Mesenchymal stem cell (in vitro differentiated cells and primary cell): Measurements from ENCODE around the gene RAD51B.
A peak's percentile ranks its signal among the peaks of the same experiment; 100 is the strongest.

Experiments used
- DNase-seq: peaks from one replicate; pipeline ENCODE4 v3.0.0-alpha.2; 2013
- H2AFZ ChIP-seq: one replicate; pipeline ENCODE4 v1.6.1; 2013; ENCODE audit warnings: low read depth, mild to moderate bottlenecking, control low read depth, inconsistent platforms, low read length, moderate library complexity
- H2AK5ac ChIP-seq: 2 replicates; pipeline ENCODE4 v1.6.1; 2013; ENCODE audit warnings: low read length, moderate library complexity, mild to moderate bottlenecking, inconsistent platforms; ENCODE audit not compliant: severe bottlenecking
- H2BK120ac ChIP-seq: one replicate; pipeline ENCODE4 v1.6.1; 2013; ENCODE audit warnings: low read depth, mild to moderate bottlenecking, inconsistent platforms, low read length, moderate library complexity
- H2BK12ac ChIP-seq, 2 experiments: one replicate each; pipeline ENCODE4 v1.6.1; 2013; ENCODE audit warnings: inconsistent platforms in 2 of 2, low read length in 2 of 2, mild to moderate bottlenecking in 2 of 2, moderate library complexity in 2 of 2, control low read depth in 1 of 2
- H2BK15ac ChIP-seq: one replicate; pipeline ENCODE4 v1.6.1; 2013; ENCODE audit warnings: mild to moderate bottlenecking, low read depth, inconsistent platforms; ENCODE audit not compliant: poor library complexity, severe bottlenecking
- H2BK5ac ChIP-seq: 2 replicates; pipeline ENCODE4 v1.6.1; 2013; ENCODE audit warnings: low read depth, mild to moderate bottlenecking, low read length, control low read depth, inconsistent platforms; ENCODE audit not compliant: poor library complexity, severe bottlenecking
- H3K14ac ChIP-seq, 2 experiments: one replicate each; pipeline ENCODE4 v1.6.1; 2013; ENCODE audit warnings: inconsistent platforms in 2 of 2, low read length in 2 of 2, control low read depth in 1 of 2, mild to moderate bottlenecking in 1 of 2, moderate library complexity in 1 of 2
- H3K18ac ChIP-seq, 2 experiments: one replicate each; pipeline ENCODE4 v1.6.1; 2013; ENCODE audit warnings: inconsistent platforms in 2 of 2, low read length in 2 of 2, control low read depth in 1 of 2, low read depth in 1 of 2, mild to moderate bottlenecking in 1 of 2
- H3K23ac ChIP-seq, 2 experiments: one replicate each; pipeline ENCODE4 v1.6.1; 2013; ENCODE audit warnings: inconsistent platforms in 2 of 2, low read length in 2 of 2, mild to moderate bottlenecking in 2 of 2, moderate library complexity in 2 of 2, control low read depth in 1 of 2
- H3K27ac ChIP-seq: 2 replicates; pipeline ENCODE4 v1.5.1; 2013; ENCODE audit warnings: mild to moderate bottlenecking, moderate library complexity, low read length, control low read depth, inconsistent platforms; ENCODE audit not compliant: poor library complexity, severe bottlenecking
- H3K27me3 ChIP-seq, 2 experiments: 2 replicates each; pipeline versions ENCODE4 v1.6.1 to v1.7.0; 2013; ENCODE audit warnings: low read length in 2 of 2, mild to moderate bottlenecking in 2 of 2, moderate library complexity in 2 of 2, control low read depth in 1 of 2, inconsistent platforms in 1 of 2; ENCODE audit not compliant: control insufficient read depth in 1 of 2, insufficient read depth in 1 of 2
- H3K36me3 ChIP-seq, 2 experiments: 2 replicates each; pipeline versions ENCODE4 v1.6.1 to v1.7.0; 2013; ENCODE audit warnings: low read length in 2 of 2, control low read depth in 1 of 2, inconsistent platforms in 1 of 2, low read depth in 1 of 2, mild to moderate bottlenecking in 1 of 2; ENCODE audit not compliant: insufficient read depth in 2 of 2, control insufficient read depth in 1 of 2
- H3K4ac ChIP-seq, 2 experiments: one replicate each; pipeline ENCODE4 v1.6.1; 2013; ENCODE audit warnings: inconsistent platforms in 2 of 2, low read length in 2 of 2, mild to moderate bottlenecking in 2 of 2, moderate library complexity in 2 of 2, control low read depth in 1 of 2, low read depth in 1 of 2
- H3K4me1 ChIP-seq: 2 replicates; pipeline ENCODE4 v1.6.1; 2013; ENCODE audit warnings: low read depth, low read length, control low read depth; ENCODE audit not compliant: control insufficient read depth, insufficient read depth
- H3K4me2 ChIP-seq: 2 replicates; pipeline ENCODE4 v1.6.1; 2013; ENCODE audit warnings: low read length, mild to moderate bottlenecking, inconsistent platforms; ENCODE audit not compliant: poor library complexity, severe bottlenecking
- H3K4me3 ChIP-seq, 2 experiments: 2 replicates each; pipeline versions ENCODE4 v1.5.1 to v1.7.0; 2013; ENCODE audit warnings: low read length in 2 of 2, mild to moderate bottlenecking in 2 of 2, control low read depth in 1 of 2, low read depth in 1 of 2; ENCODE audit not compliant: insufficient read depth in 1 of 2
- H3K79me1 ChIP-seq: replicated peaks from 2 replicates; pipeline ENCODE4 v1.6.1; 2013; ENCODE audit warnings: mild to moderate bottlenecking, control low read depth, low read length, inconsistent platforms; ENCODE audit not compliant: poor library complexity, severe bottlenecking
- H3K9ac ChIP-seq: 2 replicates; pipeline ENCODE4 v1.7.0; 2013; ENCODE audit warnings: mild to moderate bottlenecking, low read length, moderate library complexity
- H3K9me3 ChIP-seq: 2 replicates; pipeline ENCODE4 v1.7.0; 2013; ENCODE audit warnings: mild to moderate bottlenecking, low read length; ENCODE audit not compliant: control insufficient read depth
- H4K8ac ChIP-seq: one replicate; pipeline ENCODE4 v1.6.1; 2013; ENCODE audit warnings: inconsistent platforms, mild to moderate bottlenecking, low read length, moderate library complexity
- H4K91ac ChIP-seq: one replicate; pipeline ENCODE4 v1.6.1; 2013; ENCODE audit warnings: mild to moderate bottlenecking, low read length, inconsistent platforms
- WGBS: methylation state at CpG from one replicate; pipeline ENCODE4 v1.1.7; 2013; ENCODE audit warnings: mixed read lengths; 5-methylcytosine and 5-hydroxymethylcytosine counted together

RAD51B gene

DNA sequence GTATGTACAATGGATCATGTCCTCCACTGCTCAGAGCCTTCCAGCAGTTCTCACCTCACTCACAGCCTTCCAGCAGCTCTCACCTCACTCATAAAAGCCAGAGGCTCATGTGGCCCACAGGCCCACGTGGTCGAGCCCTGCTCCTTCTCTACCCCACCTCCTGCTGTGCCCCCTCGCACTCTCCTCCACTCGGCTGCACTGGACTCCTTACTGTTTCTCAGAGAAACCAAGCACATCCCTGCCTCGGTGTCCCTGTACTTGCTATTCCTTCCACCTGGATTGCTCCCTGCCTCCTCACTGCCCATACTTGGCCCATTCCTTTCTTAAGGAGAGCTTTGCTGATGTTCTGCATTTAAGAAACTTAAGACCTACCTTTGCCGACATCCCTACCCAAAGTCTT is 753.5 kb downstream of the RAD51B start:
- Histone ChIP-seq H3K9ac (no peak overlapping the region), H3K4me1 (peaks cover 18% of the 10 kb centered on the region), H3K9me3 (peaks cover 9% of the 10 kb centered on the region), H3K27me3 (no peaks in the 10 kb centered on the region), H2AK5ac (no peak overlapping the region), H2BK12ac (peak overlapping the region; percentile 37 to 51), H3K27ac (no peak overlapping the region), H3K23ac (no peak overlapping the region), H3K79me1 (no peaks in the 10 kb centered on the region), H2BK15ac (peak overlapping the region; percentile 39), H2BK5ac (no peak overlapping the region), H4K91ac (peak overlapping the region; percentile 9), H2AFZ (no peak overlapping the region), H4K8ac (no peak overlapping the region), H3K4ac (peak overlapping the region; percentile 3 to 9), H3K18ac (no peak overlapping the region), H3K14ac (no peak overlapping the region), H2BK120ac (peak overlapping the region; percentile 22), H3K4me3 (no peak overlapping the region), H3K36me3 (no peaks in the 10 kb centered on the region), H3K4me2 (no peak overlapping the region)
- WGBS = 94% methylated on average over 6 of the region's 6 CpGs
- DNase-seq = no peak

GRCh38 chr14:68573722-68574121 is 754.1 kb downstream of the RAD51B start:
- Histone ChIP-seq H3K4me3 (no peak overlapping the region), H3K27me3 (no peaks in the 10 kb centered on the region), H2BK120ac (peak overlapping the region; percentile 9), H3K4me1 (peaks cover 18% of the 10 kb centered on the region), H3K18ac (peak overlapping the region in 1 of 2 experiments; percentile 13), H3K79me1 (no peaks in the 10 kb centered on the region), H3K36me3 (no peaks in the 10 kb centered on the region), H3K9ac (no peak overlapping the region), H3K14ac (no peak overlapping the region), H2AK5ac (no peak overlapping the region), H2BK5ac (no peak overlapping the region), H3K4ac (peak overlapping the region; percentile 37 to 40), H3K9me3 (peaks cover 9% of the 10 kb centered on the region), H2BK15ac (peak overlapping the region; percentile 71), H2BK12ac (peak overlapping the region; percentile 51 to 82), H3K4me2 (no peak overlapping the region), H2AFZ (no peak overlapping the region), H4K91ac (peak overlapping the region; percentile 53), H3K23ac (no peak overlapping the region), H4K8ac (no peak overlapping the region), H3K27ac (no peak overlapping the region)
- WGBS = 90% methylated on average over 2 of the region's 2 CpGs
- no peak for DNase-seq

DNA sequence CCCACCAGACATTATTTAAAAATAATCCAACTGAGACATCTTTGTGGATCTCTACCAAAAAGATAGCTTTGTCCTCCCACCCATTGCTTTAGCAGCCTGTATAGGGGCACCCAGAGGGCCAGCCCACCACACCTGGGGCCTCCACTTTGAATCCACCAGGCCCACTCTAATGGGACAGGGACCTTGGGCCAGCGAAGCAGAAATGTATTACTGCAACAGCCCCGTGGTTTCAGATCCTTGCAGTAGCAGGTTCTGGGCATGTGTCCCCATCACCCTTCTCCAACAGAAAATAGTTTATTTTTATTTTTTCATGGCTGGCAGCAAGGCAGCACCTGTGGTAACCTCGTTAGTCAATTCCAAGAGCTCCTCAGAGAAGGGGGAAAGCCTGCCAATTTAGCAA is 754.9 kb downstream of the RAD51B start:
- peak overlapping the region in 1 of 2 experiments; percentile 55 for H3K4ac ChIP-seq
- no peak overlapping the region for H2AFZ ChIP-seq
- peak overlapping the region; percentile 100 for H2BK15ac ChIP-seq
- H3K79me1 ChIP-seq = no peaks in the 10 kb centered on the region
- H3K9me3 ChIP-seq = peaks cover 9% of the 10 kb centered on the region
- H3K18ac ChIP-seq = peak overlapping the region; percentile 7 to 65
- peak overlapping the region; percentile 45 for H4K8ac ChIP-seq
- 99% methylated on average over 3 of the region's 3 CpGs for WGBS
- H2AK5ac ChIP-seq = peak overlapping the region; percentile 67
- H3K27ac ChIP-seq = no peak overlapping the region
- H3K4me1 ChIP-seq = peaks cover 18% of the 10 kb centered on the region
- no peaks in the 10 kb centered on the region for H3K36me3 ChIP-seq
- DNase-seq = no peak
- no peak overlapping the region for H3K14ac ChIP-seq
- H3K4me3 ChIP-seq = no peak overlapping the region
- H3K9ac ChIP-seq = no peak overlapping the region
- H2BK120ac ChIP-seq = peak overlapping the region; percentile 97
- H3K4me2 ChIP-seq = no peak overlapping the region
- no peak overlapping the region for H3K23ac ChIP-seq
- H2BK5ac ChIP-seq = no peak overlapping the region
- peak overlapping the region in 1 of 2 experiments; percentile 68 for H2BK12ac ChIP-seq
- H4K91ac ChIP-seq = no peak overlapping the region
- no peaks in the 10 kb centered on the region for H3K27me3 ChIP-seq

DNA sequence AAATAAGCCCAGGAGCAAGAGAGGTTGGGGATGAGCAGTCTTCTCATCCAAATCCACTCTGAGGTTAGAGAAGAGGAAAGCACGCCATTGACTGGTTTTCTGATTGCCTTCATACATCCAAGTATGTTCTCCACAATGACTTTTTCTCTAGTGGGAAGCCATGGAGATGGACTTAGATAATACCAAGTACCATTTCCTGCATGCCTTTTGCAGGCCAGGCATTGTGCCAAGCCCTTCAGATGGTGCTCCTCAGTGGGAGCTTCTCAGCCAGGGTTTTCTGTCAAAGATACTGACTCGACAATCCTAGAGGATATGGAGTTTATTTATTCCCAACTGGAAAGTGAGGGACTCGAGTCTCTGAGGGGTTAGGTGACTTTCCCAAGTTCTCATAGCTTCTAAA is 755.3 kb downstream of the RAD51B start:
- Histone ChIP-seq H2BK15ac (no peak overlapping the region), H4K8ac (peak overlapping the region; percentile 30), H3K18ac (peak overlapping the region; percentile 73 to 89), H3K27me3 (no peaks in the 10 kb centered on the region), H2BK12ac (peak overlapping the region; percentile 47 to 81), H3K79me1 (no peaks in the 10 kb centered on the region), H2BK120ac (peak overlapping the region; percentile 97), H4K91ac (no peak overlapping the region), H3K4me2 (no peak overlapping the region), H2AK5ac (peak overlapping the region; percentile 67), H3K9me3 (peaks cover 9% of the 10 kb centered on the region), H3K14ac (no peak overlapping the region), H3K27ac (no peak overlapping the region), H2BK5ac (no peak overlapping the region), H3K36me3 (no peaks in the 10 kb centered on the region), H3K23ac (no peak overlapping the region), H2AFZ (no peak overlapping the region), H3K4ac (peak overlapping the region in 1 of 2 experiments; percentile 1), H3K4me3 (no peak overlapping the region), H3K9ac (no peak overlapping the region), H3K4me1 (peaks cover 18% of the 10 kb centered on the region)
- DNase-seq = peak; percentile 70
- 38% methylated on average over 1 of the region's 3 CpGs for WGBS
